Activated effector memory CD4-positive, alpha-beta T cell treated with anti-CD3 and anti-CD28 coated beads, Interleukin-2, amount 50 U/mL, for 16 hours (primary cell): ENCODE measurements around the gene CSHL1.
A peak's percentile ranks its signal among the peaks of the same experiment; 100 is the strongest.
"Not testable (repeated sequence)": the region's sequence is repeated elsewhere in the genome, so short reads cannot be mapped to it uniquely, and the experiment has no call there.

Experiments
- DNase-seq: peaks from one replicate; pipeline ENCODE4 v3.0.0-alpha.2; 2020

The CSHL1 gene

GRCh38 chr17:63881935-63882601 lies 29.0 kb downstream of the CSHL1 start, which contains the start of gene GH2:
Gene GH2 (minus strand): TSS chr17:63881944. CDS start chr17:63881801, 143 bp downstream.
- peak; percentile 84 for DNase-seq

GRCh38 chr17:63881337-63881736 lies 29.7 kb downstream of the CSHL1 start:
- not testable (repeated sequence) for DNase-seq

- no peak for DNase-seq
These were observed 30.4 kb downstream of the CSHL1 start for GRCh38 chr17:63880706-63881105.

GRCh38 chr17:63878413-63878812 lies 32.6 kb downstream of the CSHL1 start:
- not testable (repeated sequence) for DNase-seq

DNA sequence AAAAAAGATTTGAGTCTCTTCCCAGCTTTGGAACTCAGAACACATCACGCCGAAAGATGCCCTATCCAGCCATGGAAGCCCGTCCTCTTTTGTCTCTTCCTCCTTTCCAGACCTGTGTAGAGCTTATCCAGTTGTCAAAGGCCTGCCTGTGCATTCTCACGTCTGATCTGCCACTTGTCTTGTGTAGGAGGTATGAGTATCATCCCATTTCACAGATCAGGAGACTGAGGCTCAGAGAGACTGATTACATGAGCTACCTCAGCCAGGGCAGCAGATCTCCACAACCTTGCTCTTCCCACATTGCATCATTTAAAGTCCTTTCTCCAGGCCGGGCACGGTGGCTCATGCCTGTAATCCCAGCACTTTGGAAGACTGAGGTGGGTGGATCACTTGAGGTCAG lies 36.4 kb downstream of the CSHL1 start:
- DNase-seq, result not testable (repeated sequence)

DNA sequence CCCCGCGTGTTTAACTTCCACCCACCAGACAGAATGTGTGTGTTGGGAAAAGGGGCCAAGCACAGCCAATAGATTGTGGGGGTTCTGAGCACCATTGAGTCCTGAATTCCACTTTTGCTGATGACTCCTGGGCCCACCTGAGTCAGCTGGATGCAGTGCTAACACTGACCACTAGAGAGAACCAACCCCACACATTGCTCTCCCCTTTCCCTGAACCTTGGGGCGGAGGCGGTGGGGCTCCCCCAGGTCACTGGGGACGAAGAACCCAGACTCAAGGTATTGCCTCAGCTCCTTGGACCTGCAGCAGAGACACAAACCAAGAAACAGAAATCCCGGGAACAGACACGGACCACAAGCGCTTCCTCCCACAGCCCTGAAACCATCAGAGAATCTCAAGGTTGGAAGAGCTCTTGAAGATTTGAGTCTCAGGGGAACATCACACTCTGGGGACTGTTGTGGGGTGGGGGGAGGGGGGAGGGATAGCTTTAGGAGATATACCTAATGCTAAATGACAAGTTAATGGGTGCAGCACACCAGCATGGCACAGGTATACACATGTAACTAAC lies 36.9 kb downstream of the CSHL1 start:
- not testable (repeated sequence) for DNase-seq

DNA sequence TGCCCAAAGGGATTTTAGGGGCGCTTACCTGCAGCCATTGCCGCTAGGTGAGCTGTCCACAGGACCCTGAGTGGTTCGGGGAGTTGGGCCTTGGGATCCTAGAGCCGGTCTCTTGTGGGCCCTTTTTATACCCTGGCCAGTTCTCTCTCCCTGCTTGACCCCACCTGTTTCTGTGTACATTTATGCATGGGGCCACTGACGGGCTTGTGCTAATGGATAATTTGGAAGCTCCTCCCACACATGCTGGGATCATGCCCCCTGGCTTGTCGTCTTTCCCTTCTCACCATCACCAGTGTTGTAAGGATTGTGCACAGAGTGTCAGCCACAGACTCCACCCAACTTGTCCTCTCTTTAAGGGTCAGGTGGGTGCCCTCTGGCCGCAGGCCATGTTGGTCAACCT lies 37.5 kb downstream of the CSHL1 start, which contains the start of gene CSH2:
Gene CSH2 (minus strand): TSS at position 101 of the 400 bp plus-strand sequence. CDS start 63 bp downstream, at position 38.
- DNase-seq, result not testable (repeated sequence)

GRCh38 chr17:63871646-63872365 lies 39.3 kb downstream of the CSHL1 start:
- DNase-seq, result not testable (repeated sequence)

DNA sequence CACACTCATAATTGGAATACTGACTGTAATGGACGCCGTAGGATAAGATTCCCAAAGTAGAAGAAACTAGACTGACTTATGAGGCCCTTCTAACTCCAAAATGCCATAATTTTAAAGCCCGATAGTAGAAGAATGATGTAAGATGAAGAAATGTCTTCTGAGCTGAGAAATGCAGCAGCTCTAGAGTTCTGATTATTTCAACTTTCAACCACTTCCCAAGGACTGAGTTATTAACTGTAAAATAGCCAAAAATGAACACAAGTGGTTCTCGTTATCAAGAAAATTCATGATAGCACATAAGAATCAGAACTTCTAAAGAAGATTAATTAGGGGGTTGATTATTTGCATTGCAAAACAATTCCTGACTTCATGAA lies 40.8 kb downstream of the CSHL1 start:
- not testable (repeated sequence) for DNase-seq

DNA sequence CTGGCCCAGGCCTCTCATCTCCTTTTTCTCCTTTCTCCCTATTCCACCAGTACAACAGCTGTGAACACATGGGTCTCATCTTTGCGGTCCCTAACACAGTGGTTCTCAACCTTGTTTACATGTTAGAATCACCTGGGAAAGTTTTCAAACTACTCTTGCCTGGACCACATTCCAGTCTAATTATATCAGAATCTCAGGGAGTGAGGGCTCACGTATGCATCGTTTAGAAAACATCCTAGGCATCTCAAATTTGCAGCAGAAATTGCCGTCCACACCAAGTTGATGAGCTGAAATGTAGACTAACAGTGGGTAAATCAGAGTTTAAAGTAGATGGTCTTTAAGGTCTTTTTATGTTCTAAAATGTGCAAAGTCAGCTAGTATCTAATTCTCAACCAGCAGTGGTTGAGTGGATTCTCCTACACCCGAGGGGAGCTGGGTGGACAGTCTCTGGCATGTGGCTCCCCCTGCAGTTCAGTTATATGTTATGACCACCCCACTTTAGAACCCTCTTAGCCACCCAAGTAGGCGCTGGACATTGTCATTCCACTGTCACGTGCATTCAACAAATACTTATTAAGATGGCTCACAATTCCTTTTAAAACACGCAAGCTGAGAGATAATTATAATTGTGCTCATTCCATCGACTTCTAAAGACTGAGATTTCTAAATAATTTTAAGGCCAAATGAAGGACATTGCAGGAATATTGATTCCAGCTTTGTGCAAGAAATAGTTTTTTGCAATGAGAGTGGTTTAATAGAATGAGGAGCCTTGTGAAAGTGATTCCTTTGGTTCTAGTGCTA lies 41.4 kb downstream of the CSHL1 start:
- DNase-seq, result not testable (repeated sequence)

- not testable (repeated sequence) for DNase-seq
These were observed 44.4 kb downstream of the CSHL1 start for GRCh38 chr17:63866625-63867024.
